Epithelial cell of esophagus (primary cell): ENCODE data around the gene SLC25A41.

Source experiments
- DNase-seq: peaks from one replicate; pipeline ENCODE4 v3.0.0; 2010; ENCODE audit warnings: low read depth
- H3K4me3 ChIP-seq: 2 replicates; pipeline ENCODE4 v1.5.1; 2011; ENCODE audit warnings: mild to moderate bottlenecking, low read length, control low read depth
- CTCF ChIP-seq: IDR thresholded peaks from 2 replicates; pipeline ENCODE4 v1.5.1; 2011; ENCODE audit warnings: low read depth, mild to moderate bottlenecking, low read length, control low read depth, inconsistent platforms; ENCODE audit not compliant: insufficient read depth; ENCODE audit errors: missing control alignments

Gene SLC25A41

DNA sequence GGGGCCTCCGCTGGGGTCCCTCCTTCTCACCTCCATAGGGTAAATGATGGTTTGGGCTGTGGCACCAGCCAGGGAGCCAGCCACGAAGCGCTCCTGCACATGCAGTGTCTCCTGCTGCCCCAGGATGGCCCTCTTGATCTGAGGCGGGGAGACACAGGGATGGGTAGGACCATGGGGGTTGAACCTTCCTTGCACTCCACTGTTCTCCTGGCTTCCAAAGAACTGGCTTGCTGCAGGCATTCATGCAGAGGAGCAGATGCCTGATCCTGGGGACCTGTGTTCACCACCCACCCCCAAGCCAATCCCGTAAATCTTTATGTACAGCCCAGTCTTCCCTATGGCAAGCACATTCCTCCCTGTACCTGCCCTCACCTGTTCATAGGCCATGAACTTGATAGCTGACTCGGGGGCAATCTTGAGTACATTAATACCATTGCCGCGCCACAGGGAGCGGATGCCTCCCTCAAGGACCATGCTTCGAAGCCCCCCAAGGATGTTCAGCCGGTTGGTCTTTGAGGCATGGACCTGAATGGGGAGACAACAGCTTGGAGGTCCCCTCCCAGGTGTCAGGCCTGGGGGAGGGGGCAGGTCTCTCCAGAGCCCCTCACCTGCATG is 20.5 kb upstream of the SLC25A41 start:
- no peak for TF ChIP-seq CTCF
- no peak overlapping the region for H3K4me3 ChIP-seq
- DNase-seq = no peak

DNA sequence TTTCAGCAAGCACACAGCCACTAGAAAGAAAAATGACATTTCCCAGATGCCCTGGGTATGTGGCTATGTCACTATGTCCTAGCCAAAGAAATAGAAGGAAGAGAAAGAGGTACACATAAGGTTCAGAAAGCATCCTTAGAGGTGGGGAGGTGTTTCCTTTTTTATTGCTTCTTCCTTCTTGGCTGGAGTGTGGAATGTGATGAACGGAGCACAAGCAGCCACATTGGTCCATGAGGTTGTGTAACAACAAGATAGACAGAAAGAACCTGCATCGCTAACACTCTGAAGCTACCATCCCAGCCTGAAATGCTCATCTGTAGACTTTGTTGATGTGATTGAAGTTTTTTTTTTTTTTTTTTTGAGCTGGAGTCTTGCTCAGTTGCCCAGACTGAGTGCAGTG is 19.3 kb upstream of the SLC25A41 start:
- DNase-seq = no peak
- no peak for TF ChIP-seq CTCF
- H3K4me3 ChIP-seq = no peak overlapping the region

- no peak overlapping the region for H3K4me3 ChIP-seq
- no peak for TF ChIP-seq CTCF
- no peak for DNase-seq
These were observed 18.7 kb upstream of the SLC25A41 start for GRCh38 chr19:6452223-6452614.

GRCh38 chr19:6451583-6452222 is 18.1 kb upstream of the SLC25A41 start:
- TF ChIP-seq CTCF = no peak
- no peak for DNase-seq
- H3K4me3 ChIP-seq = no peak overlapping the region

GRCh38 chr19:6450166-6450565 is 16.6 kb upstream of the SLC25A41 start:
- no peak for DNase-seq
- TF ChIP-seq CTCF = no peak
- H3K4me3 ChIP-seq = no peak overlapping the region

DNA sequence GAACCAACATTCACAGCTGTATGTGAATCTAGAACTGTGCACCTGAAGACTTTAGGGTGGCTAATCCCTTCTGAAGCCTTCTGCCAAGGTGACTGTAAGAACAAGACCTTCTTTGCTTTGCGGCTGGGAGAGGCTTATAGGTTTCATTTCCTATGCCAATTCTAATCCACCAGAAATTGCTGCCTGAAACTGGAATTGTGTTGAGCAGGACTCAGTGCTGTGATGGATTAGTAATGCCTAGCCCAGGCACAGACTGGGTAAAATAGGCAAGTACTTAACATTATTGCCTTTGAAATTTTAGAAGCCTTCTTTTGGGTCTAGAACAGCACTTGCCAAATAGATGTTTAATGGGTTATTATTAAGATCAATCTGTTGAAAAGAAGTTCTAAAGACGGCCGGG is 14.5 kb upstream of the SLC25A41 start:
- no peak for DNase-seq
- TF ChIP-seq CTCF = no peak
- H3K4me3 ChIP-seq = no peak overlapping the region

DNA sequence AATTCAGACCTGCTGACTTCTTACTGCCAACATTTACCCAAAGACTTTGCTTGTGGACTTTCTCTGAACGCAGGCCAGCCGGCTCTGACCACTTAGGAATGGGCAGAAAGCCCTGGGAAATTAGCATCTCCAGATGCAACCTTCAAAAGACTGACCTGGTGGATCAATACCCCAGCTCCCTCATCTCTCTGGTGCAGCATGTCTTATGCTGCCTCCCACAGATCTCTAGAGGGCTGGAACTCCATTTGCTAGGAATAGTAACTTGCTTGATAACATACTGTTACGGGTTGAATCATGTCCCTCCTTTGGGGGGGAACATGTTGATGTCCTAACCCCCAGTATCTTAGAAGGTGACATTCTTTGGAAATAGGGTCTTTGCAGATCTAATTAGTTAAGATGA is 12.9 kb upstream of the SLC25A41 start:
- no peak overlapping the region for H3K4me3 ChIP-seq
- no peak for TF ChIP-seq CTCF

More for the DNA sequence above, 12.9 kb upstream of the SLC25A41 start:
- no peak for DNase-seq
